Esophagus muscularis mucosa (tissue), 4 donors: ENCODE measurements around the gene CLCN4. TPM values are rescaled to one million over a fixed set of nuclear protein-coding genes. Genes with fewer than 3 reads are reported as not detected.

ENCODE experiments used
- DNase-seq: peaks from one replicate; pipeline ENCODE4 v3.0.0-alpha.2; 2017; ENCODE audit errors: extremely low spot score
- H3K27ac ChIP-seq, 4 donors: fragments of 200-600 bp; sonication (generic); replicated peaks in 1 of 4; 1 replicate in 3 of 4; 2 replicates in 1 of 4; pipeline ENCODE4 v1.5.1; 2016 to 2019; ENCODE audit warnings: mild to moderate bottlenecking in 1 of 4
- H3K27me3 ChIP-seq, 4 donors: fragments of 200-600 bp; sonication (generic); one replicate each; pipeline versions ENCODE4 v1.5.1 to v1.6.0; 2016 to 2019
- H3K36me3 ChIP-seq, 4 donors: fragments of 200-600 bp; sonication (generic); one replicate each; pipeline ENCODE4 v1.5.1; 2016 to 2019
- H3K4me1 ChIP-seq, 4 donors: fragments of 200-600 bp; sonication (generic); one replicate each; pipeline ENCODE4 v1.5.1; 2016 to 2019
- H3K4me3 ChIP-seq, 4 donors: fragments of 200-600 bp; sonication (generic); 1 replicate in 2 of 4; 2 replicates in 2 of 4; pipeline ENCODE4 v1.5.1; 2016 to 2019; ENCODE audit warnings: mild to moderate bottlenecking in 4 of 4, moderate library complexity in 1 of 4
- H3K9me3 ChIP-seq, 4 donors: fragments of 200-600 bp; sonication (generic); 1 replicate in 3 of 4; 2 replicates in 1 of 4; pipeline ENCODE4 v1.5.1; 2016 to 2019
- POLR2A ChIP-seq: fragments of 450-650 bp; IDR thresholded peaks from one replicate; pipeline ENCODE4 v1.6.1; 2017; ENCODE audit warnings: antibody characterized with exemption, moderate library complexity, mild to moderate bottlenecking, low read depth
- WGBS: methylation state at CpG from one replicate; pipeline ENCODE4 v1.1.5; 2018; 5-methylcytosine and 5-hydroxymethylcytosine counted together
- intact Hi-C: fragments of 100-400 bp; cut with DNase I; formaldehyde crosslinking; loops from one replicate; pipeline ENCODE4 v1.15.1; 2023
- total RNA-seq, 4 donors: library from RNA; depleted of rRNA; stranded (reverse); fragments of >200 nt; gene quantifications; one replicate each; pipeline versions ENCODE4 v1.1.0 to v1.2.1, GENCODE V29; 2016
- TF ChIP-seq, protein P1 (sequence below), 3 experiments: fragments of 200-600 bp in 2 of 3; fragments of 450-650 bp in 1 of 3; sonication (generic) in 2 of 3; IDR thresholded peaks; one replicate each; pipeline ENCODE4 v1.5.1; 2017 to 2019; ENCODE audit warnings: antibody characterized with exemption in 3 of 3, mild to moderate bottlenecking in 2 of 3, moderate library complexity in 1 of 3

The CLCN4 gene
- total RNA-seq, 4 donors from 2014 or later = 0.42 to 1.8 (median 1.1) TPM

DNA sequence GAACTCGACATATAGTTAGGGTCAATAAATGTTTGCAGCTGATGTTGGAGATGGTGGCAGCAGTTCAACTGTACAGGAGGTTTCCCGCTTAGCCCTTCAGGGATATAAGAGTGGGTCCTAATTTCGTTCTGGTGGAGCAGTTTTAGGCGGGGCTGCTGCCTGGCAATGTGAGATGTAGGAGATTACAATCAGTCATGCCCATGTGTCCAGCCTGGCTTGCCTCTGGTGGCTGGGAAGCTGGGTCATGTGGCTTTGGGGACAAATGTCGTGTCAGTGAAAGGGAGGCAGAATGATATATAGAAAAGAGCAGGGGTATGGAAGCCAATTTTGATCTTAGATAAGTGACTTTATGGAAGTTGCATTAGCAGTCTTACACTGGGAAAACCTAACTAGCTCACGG is 129.4 kb downstream of the CLCN4 start:
- TF ChIP-seq, protein P1, sequence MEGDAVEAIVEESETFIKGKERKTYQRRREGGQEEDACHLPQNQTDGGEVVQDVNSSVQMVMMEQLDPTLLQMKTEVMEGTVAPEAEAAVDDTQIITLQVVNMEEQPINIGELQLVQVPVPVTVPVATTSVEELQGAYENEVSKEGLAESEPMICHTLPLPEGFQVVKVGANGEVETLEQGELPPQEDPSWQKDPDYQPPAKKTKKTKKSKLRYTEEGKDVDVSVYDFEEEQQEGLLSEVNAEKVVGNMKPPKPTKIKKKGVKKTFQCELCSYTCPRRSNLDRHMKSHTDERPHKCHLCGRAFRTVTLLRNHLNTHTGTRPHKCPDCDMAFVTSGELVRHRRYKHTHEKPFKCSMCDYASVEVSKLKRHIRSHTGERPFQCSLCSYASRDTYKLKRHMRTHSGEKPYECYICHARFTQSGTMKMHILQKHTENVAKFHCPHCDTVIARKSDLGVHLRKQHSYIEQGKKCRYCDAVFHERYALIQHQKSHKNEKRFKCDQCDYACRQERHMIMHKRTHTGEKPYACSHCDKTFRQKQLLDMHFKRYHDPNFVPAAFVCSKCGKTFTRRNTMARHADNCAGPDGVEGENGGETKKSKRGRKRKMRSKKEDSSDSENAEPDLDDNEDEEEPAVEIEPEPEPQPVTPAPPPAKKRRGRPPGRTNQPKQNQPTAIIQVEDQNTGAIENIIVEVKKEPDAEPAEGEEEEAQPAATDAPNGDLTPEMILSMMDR (IDR thresholded peaks at IDR 0.05) = no peak
- TF ChIP-seq POLR2A = no peak
- Histone ChIP-seq H3K27ac (no peak overlapping the region), H3K27me3 (no peaks in the 10 kb centered on the region), H3K9me3 (peaks cover 0 to 2% (median 0%) of the 10 kb centered on the region in 4 donors), H3K4me1 (no peaks in the 10 kb centered on the region), H3K36me3 (no peaks in the 10 kb centered on the region), H3K4me3 (no peak overlapping the region)
- intact Hi-C loops = no loop called here
- no peak for DNase-seq
- WGBS = 69% methylated on average over 6 of the region's 6 CpGs

Other genes starting within 250 kb of the CLCN4 start
- gene CLDN34, start 189.6 kb upstream of the CLCN4 start, total RNA-seq = under 1 TPM in 1 of 4 donors, not detected in 3; 0.66 TPM